Tibial artery (tissue), 4 donors: Measurements from ENCODE around the gene RRAGA.

ENCODE experiments used
- DNase-seq, 2 donors: peaks; one replicate each; pipeline ENCODE4 v3.0.0-alpha.2; 2019
- H3K27ac ChIP-seq, 2 donors: fragments of 200-600 bp; sonication (generic) in 1 of 2; 1 replicate in 1 of 2; 2 replicates in 1 of 2; pipeline ENCODE4 v1.5.1; 2018 to 2019; ENCODE audit warnings: mild to moderate bottlenecking in 1 of 2
- H3K27me3 ChIP-seq, 2 donors: fragments of 200-600 bp; sonication (generic) in 1 of 2; one replicate each; pipeline versions ENCODE4 v1.5.1 to v1.6.0; 2016 to 2019
- H3K36me3 ChIP-seq, 3 donors: fragments of 200-600 bp; sonication (generic) in 2 of 3; one replicate each; pipeline ENCODE4 v1.5.1; 2016 to 2019; ENCODE audit warnings: mild to moderate bottlenecking in 2 of 3
- H3K4me1 ChIP-seq, 4 donors: fragments of 200-600 bp; sonication (generic) in 2 of 4; 1 replicate in 3 of 4; 2 replicates in 1 of 4; pipeline ENCODE4 v1.5.1; 2016 to 2019
- H3K4me3 ChIP-seq, 2 donors: fragments of 200-600 bp; sonication (generic) in 1 of 2; 1 replicate in 1 of 2; 2 replicates in 1 of 2; pipeline ENCODE4 v1.5.1; 2018 to 2019; ENCODE audit warnings: mild to moderate bottlenecking in 2 of 2
- H3K9me3 ChIP-seq, 3 donors: fragments of 200-600 bp; sonication (generic) in 1 of 3; one replicate each; pipeline ENCODE4 v1.5.1; 2016 to 2019
- intact Hi-C: fragments of 100-400 bp; cut with DNase I; formaldehyde crosslinking; loops from one replicate; pipeline ENCODE4 v1.15.0; 2023; ENCODE audit warnings: low total_unique reads
- TF ChIP-seq, protein P1 (sequence below), 2 experiments: fragments of 200-600 bp in 1 of 2; fragments of 450-650 bp in 1 of 2; IDR thresholded peaks; one replicate each; pipeline ENCODE4 v1.5.1; 2017 to 2019; ENCODE audit warnings: antibody characterized with exemption in 2 of 2, mild to moderate bottlenecking in 1 of 2, moderate library complexity in 1 of 2

Gene RRAGA

DNA sequence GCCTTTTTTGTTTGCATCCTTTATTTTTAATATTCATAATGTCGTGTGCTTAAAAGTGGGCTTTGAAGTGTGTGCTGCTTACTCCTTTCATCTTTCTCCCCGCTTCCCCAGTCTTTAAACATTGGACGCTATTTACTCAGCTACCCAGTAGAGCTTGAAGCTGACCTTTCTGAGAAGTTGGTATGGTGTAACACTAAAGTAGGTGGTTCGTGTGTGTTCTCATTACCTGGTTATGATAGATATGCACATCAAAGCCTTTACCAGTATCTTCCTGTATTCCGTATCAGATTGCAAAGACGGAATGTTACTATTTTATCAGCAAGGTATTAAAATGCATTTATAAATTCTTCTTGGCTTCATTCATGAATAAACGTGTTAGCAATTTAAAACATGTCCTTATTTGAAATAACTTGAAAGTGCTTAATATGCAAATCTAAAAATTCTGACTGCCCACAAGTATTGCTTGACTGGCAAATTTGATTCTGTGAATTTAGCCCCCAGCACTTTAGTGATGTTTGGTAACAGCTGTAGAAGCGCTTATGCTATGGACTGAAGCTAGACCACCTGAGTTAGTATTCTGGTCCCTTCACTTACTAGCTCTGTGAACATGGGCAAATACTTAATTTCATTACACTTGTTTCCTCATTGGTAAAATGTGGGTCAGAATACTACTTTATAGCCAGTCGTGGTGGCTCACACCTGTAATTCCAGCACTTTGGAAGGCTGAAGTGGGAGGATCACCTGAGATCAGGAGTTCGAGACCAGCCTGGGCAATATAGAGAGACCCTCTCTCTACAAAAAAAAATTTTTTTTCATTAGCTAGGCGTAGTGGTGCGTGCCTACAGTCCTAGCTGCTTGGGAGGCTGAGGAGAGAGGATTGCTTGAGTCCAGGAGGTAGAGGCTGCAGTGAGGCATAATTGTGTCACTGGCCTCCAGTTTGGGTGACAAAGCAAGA, 1.7 kb downstream of the RRAGA start:
- no peak for DNase-seq
- TF ChIP-seq, protein P1, sequence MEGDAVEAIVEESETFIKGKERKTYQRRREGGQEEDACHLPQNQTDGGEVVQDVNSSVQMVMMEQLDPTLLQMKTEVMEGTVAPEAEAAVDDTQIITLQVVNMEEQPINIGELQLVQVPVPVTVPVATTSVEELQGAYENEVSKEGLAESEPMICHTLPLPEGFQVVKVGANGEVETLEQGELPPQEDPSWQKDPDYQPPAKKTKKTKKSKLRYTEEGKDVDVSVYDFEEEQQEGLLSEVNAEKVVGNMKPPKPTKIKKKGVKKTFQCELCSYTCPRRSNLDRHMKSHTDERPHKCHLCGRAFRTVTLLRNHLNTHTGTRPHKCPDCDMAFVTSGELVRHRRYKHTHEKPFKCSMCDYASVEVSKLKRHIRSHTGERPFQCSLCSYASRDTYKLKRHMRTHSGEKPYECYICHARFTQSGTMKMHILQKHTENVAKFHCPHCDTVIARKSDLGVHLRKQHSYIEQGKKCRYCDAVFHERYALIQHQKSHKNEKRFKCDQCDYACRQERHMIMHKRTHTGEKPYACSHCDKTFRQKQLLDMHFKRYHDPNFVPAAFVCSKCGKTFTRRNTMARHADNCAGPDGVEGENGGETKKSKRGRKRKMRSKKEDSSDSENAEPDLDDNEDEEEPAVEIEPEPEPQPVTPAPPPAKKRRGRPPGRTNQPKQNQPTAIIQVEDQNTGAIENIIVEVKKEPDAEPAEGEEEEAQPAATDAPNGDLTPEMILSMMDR (IDR thresholded peaks at IDR 0.05): no peak
- Histone ChIP-seq H3K4me3 (peak overlapping the region; percentile 79 to 82), H3K27me3 (no peaks in the 10 kb centered on the region), H3K36me3 (peaks cover 0 to 6% (median 3%) of the 10 kb centered on the region in 3 donors), H3K9me3 (no peaks in the 10 kb centered on the region), H3K4me1 (peaks cover 5 to 39% (median 16%) of the 10 kb centered on the region in 4 donors), H3K27ac (peak overlapping the region; percentile 96 to 97)
- intact Hi-C loops: no loop called here

DNA sequence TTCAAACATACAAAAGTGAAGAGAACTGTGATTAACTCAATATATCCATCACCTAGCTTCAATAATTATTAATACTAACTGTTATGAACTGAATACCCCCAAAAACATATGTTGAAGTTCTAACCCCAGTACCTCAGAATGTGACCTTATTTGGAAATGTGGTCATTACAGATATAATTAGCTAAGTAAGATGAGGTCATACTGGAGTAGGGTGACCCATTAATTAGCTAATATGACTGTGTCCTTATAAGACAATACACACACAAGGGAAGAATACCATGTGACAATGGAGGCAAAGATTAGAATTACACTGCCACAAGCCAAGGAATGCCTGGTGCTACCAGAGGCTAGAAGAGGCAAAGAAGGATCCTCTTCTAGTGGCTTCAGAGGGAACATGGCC, 7.8 kb downstream of the RRAGA start:
- no peak for DNase-seq
- Histone ChIP-seq H3K27me3 (no peaks in the 10 kb centered on the region), H3K36me3 (peaks cover 27 to 43% (median 39%) of the 10 kb centered on the region in 3 donors), H3K27ac (no peak overlapping the region), H3K4me3 (no peak overlapping the region), H3K4me1 (peaks cover 0 to 15% (median 1%) of the 10 kb centered on the region in 4 donors), H3K9me3 (no peaks in the 10 kb centered on the region)
- TF ChIP-seq, protein P1 (IDR thresholded peaks at IDR 0.05): no peak
- intact Hi-C loops: no loop called here

DNA sequence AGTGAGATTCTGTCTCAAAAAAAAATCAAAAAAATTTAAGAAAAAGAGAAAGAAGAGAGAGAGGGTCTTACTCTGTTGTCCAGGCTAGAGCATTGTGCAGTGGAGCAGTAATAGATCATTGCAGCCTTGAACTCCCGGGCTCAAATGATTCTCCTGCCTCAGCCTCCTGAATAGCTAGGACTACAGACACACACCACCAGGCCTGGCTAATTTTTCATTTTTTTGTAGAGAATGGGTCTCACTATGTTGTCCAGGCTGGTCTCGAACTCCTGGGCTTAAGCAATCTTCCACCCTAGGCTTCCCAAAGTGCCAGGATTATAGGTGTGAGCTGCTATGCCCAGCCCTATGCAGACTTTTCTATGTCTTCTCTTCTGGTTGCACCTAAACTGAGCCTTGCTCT, 25.0 kb downstream of the RRAGA start:
- no peaks in the 10 kb centered on the region for H3K4me1 ChIP-seq
- TF ChIP-seq, protein P1 (IDR thresholded peaks at IDR 0.05): no peak
- no peak overlapping the region for H3K4me3 ChIP-seq
- peaks cover 36 to 89% (median 67%) of the 10 kb centered on the region in 3 donors for H3K36me3 ChIP-seq
- intact Hi-C loops: no loop called here
- DNase-seq: no peak
- no peaks in the 10 kb centered on the region for H3K27me3 ChIP-seq
- no peak overlapping the region for H3K27ac ChIP-seq
- no peaks in the 10 kb centered on the region for H3K9me3 ChIP-seq

DNA sequence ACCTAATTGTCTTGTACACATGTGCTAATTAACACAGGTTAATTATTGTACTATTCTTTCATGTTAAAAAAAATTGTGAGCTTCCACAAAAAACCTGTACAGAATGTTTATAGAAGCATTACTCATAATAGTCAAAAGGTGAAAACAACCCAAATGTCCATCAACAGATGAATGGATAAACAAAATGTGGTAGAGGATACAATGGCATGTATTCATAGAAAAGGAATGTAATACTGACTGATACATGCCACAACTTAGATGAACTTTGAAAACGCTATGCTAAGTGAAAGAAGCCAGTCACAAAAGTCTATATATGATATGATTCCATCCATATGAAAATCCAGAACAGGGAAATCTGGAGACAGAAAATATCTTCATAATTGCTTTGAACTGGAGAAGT, 25.6 kb downstream of the RRAGA start:
- TF ChIP-seq, protein P1 (IDR thresholded peaks at IDR 0.05): no peak
- Histone ChIP-seq H3K27me3 (no peaks in the 10 kb centered on the region), H3K4me1 (no peaks in the 10 kb centered on the region), H3K9me3 (no peaks in the 10 kb centered on the region), H3K27ac (no peak overlapping the region), H3K4me3 (no peak overlapping the region), H3K36me3 (peaks cover 30 to 89% (median 60%) of the 10 kb centered on the region in 3 donors)
- DNase-seq: no peak
- intact Hi-C loops: no loop called here

DNA sequence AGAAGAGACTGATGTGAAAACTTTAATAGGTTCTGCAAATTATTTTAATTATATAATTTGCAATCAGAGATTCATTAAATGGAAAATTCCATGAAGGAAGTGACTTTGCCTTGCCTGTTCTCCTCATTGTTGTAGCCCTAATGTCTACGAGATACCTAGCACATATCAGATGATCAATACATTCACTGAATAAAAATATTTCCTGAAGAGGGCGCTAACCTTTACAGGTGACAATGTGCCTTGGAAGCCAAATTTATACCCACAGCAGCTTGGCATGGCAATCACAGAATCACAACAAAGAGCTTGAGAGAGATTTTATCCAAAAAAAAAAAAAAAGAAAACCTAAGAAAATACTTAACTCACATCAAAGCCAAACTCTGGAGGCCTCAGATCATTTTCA, 36.1 kb downstream of the RRAGA start:
- Histone ChIP-seq H3K4me1 (no peaks in the 10 kb centered on the region), H3K27ac (no peak overlapping the region), H3K9me3 (no peaks in the 10 kb centered on the region), H3K36me3 (peaks cover 45 to 76% (median 60%) of the 10 kb centered on the region in 3 donors), H3K4me3 (no peak overlapping the region), H3K27me3 (no peaks in the 10 kb centered on the region)
- DNase-seq: no peak
- TF ChIP-seq, protein P1 (IDR thresholded peaks at IDR 0.05): no peak
- intact Hi-C loops: no loop called here
